ENCODE measurements around the gene ADCY2. TPM values are rescaled to one million over a fixed set of nuclear protein-coding genes. Genes with fewer than 3 reads are reported as not detected.

ADCY2 gene
- total RNA-seq, 1 experiment from 2014 or later, result 31.3 TPM

- Histone ChIP-seq H3K27me3 (ENCODE audit: insufficient read depth, low read length) (no peaks in the 10 kb centered on the region), H2BK5ac (ENCODE audit: insufficient read length, low read length) (no peak overlapping the region), H3K4me1 (ENCODE audit: insufficient read depth, low read length) (peaks cover 8% of the 10 kb centered on the region; the same call in 1 of the 2 replicates), H3T11ph (ENCODE audit: low read length) (no peak overlapping the region), H3K79me1 (ENCODE audit: insufficient read depth, low read depth, low read length, poor library complexity, severe bottlenecking) (no peaks in the 10 kb centered on the region), H3K4ac (ENCODE audit: low read depth, low read length) (no peak overlapping the region), H3K9ac (ENCODE audit: extremely low read depth, insufficient read length, low read length) (no peak overlapping the region), H2BK15ac (ENCODE audit: low read depth, low read length) (no peak overlapping the region), H3K4me2 (ENCODE audit: insufficient read depth, insufficient read length, low read length) (no peak overlapping the region), H2AK5ac (ENCODE audit: insufficient read length, low read length) (no peak overlapping the region), H2BK20ac (ENCODE audit: low read depth, low read length, poor library complexity, severe bottlenecking) (no peak overlapping the region), H3K79me2 (ENCODE audit: insufficient read depth, low read length) (no peaks in the 10 kb centered on the region), H4K8ac (replicated peaks; ENCODE audit: insufficient read length, low read depth, low read length) (no peak overlapping the region), H2BK120ac (ENCODE audit: low read depth, low read length, poor library complexity, severe bottlenecking) (no peak overlapping the region), H3K9me3 (ENCODE audit: control insufficient read depth, low read depth, low read length) (no peaks in the 10 kb centered on the region), H4K5ac (ENCODE audit: insufficient read length, low read depth, low read length) (no peak overlapping the region), H3K56ac (ENCODE audit: insufficient read length, low read depth, low read length) (no peak overlapping the region), H2BK12ac (ENCODE audit: insufficient read length, low read depth, low read length) (no peak overlapping the region), H3K18ac (ENCODE audit: insufficient read length, low read depth, low read length) (no peak overlapping the region), H3K27ac (ENCODE audit: insufficient read length, low read depth, low read length) (no peak overlapping the region), H2AFZ (ENCODE audit: low read length) (no peak overlapping the region), H3K14ac (ENCODE audit: insufficient read depth, low read length) (no peak overlapping the region), H3K23ac (ENCODE audit: insufficient read length, low read depth, low read length) (no peak overlapping the region), H4K91ac (ENCODE audit: insufficient read length, low read depth, low read length) (no peak overlapping the region), H3K23me2 (ENCODE audit: insufficient read length, low read depth, low read length, poor library complexity, severe bottlenecking) (no peaks in the 10 kb centered on the region), H4K20me1 (ENCODE audit: control insufficient read depth, insufficient read depth, insufficient read length) (no peaks in the 10 kb centered on the region)
- DNase-seq, result no peak
- Mint-ChIP-seq H3K27ac (peak overlapping the region in 1 of 3 experiments; percentile 40; a peak in 1 of 7 replicates), H3K36me3 (ENCODE audit: insufficient read depth in 1 of 3, low read depth in 3 of 3) (peaks cover 3 to 18% (median 7%) of the 10 kb centered on the region in 3 experiments; a peak in 5 of 7 replicates), H3K4me1 (peaks cover 37 to 50% of the 10 kb centered on the region in 2 experiments), H3K27me3 (ENCODE audit: low read depth) (no peaks in the 10 kb centered on the region), H3K4me3 (no peak overlapping the region), H3K9me3 (no peaks in the 10 kb centered on the region)
- no peak for TF ChIP-seq CTCF (conservative IDR thresholded peaks at IDR 0.05)
- WGBS (ENCODE audit: extremely low coverage, insufficient read length, low lambda C conversion rate), result no CpG with 5 or more reads among the region's 2 CpGs
Measured at GRCh38 chr5:7664208-7664607, 268.3 kb downstream of the ADCY2 start.

Measured in H9 (cell line).